LNCaP clone FGC (cell line): ENCODE measurements around the gene ARHGEF40.

Source experiments
- DNase-seq: peaks from one replicate; pipeline ENCODE4 v3.0.0-alpha.2; 2011; ENCODE audit warnings: low read depth
- H3K4me3 ChIP-seq: 2 replicates; pipeline ENCODE4 v1.5.1; 2011; ENCODE audit warnings: mild to moderate bottlenecking, low read depth, low read length, control low read depth
- TF ChIP-seq, protein P1 (sequence below): IDR thresholded peaks from 2 replicates; pipeline ENCODE4 v1.5.1; 2012; ENCODE audit warnings: mild to moderate bottlenecking; ENCODE audit not compliant: control insufficient read depth, insufficient read depth; ENCODE audit errors: extremely low read depth

ARHGEF40 gene

GRCh38 chr14:21070083-21070609 is at the start of gene ARHGEF40:
Gene ARHGEF40 (plus strand): TSS chr14:21070304. CDS start chr14:21070397, 93 bp downstream.
- H3K4me3 ChIP-seq, result peak within 1 kb of the TSS; percentile 66
- DNase-seq, result no peak
- TF ChIP-seq, protein P1, sequence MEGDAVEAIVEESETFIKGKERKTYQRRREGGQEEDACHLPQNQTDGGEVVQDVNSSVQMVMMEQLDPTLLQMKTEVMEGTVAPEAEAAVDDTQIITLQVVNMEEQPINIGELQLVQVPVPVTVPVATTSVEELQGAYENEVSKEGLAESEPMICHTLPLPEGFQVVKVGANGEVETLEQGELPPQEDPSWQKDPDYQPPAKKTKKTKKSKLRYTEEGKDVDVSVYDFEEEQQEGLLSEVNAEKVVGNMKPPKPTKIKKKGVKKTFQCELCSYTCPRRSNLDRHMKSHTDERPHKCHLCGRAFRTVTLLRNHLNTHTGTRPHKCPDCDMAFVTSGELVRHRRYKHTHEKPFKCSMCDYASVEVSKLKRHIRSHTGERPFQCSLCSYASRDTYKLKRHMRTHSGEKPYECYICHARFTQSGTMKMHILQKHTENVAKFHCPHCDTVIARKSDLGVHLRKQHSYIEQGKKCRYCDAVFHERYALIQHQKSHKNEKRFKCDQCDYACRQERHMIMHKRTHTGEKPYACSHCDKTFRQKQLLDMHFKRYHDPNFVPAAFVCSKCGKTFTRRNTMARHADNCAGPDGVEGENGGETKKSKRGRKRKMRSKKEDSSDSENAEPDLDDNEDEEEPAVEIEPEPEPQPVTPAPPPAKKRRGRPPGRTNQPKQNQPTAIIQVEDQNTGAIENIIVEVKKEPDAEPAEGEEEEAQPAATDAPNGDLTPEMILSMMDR, result no peak

- no peak for DNase-seq
- H3K4me3 ChIP-seq, result no peak overlapping the region
These were observed 49.0 kb upstream of the ARHGEF40 start for GRCh38 chr14:21020977-21021545.

GRCh38 chr14:21022686-21023085 is 47.4 kb upstream of the ARHGEF40 start:
- H3K4me3 ChIP-seq, result no peak overlapping the region
- no peak for DNase-seq
- TF ChIP-seq, protein P1, result no peak

More at GRCh38 chr14:21020977-21021545, 49.0 kb upstream of the ARHGEF40 start:
- TF ChIP-seq, protein P1, result no peak

DNA sequence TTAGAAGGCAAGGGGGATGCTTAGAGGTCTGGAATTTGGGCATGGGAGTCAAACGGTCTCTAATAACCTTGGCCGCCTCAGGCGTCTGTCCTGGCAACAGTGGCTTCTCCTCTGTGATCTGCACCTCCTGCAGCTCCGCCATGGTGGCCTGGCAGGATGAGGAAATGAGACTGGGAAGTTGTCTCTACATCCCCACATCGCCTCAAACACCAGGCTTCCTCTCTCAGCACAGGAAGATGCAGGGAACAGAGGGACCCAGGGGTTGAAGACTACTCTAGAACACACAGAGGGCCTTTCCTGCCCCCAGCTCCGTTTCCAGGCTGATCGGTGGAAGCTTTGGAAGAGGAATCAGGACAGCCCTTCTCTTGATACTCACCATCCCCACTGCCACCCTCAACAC is 46.9 kb upstream of the ARHGEF40 start:
- H3K4me3 ChIP-seq, result no peak overlapping the region
- TF ChIP-seq, protein P1, result no peak
- DNase-seq, result no peak

DNA sequence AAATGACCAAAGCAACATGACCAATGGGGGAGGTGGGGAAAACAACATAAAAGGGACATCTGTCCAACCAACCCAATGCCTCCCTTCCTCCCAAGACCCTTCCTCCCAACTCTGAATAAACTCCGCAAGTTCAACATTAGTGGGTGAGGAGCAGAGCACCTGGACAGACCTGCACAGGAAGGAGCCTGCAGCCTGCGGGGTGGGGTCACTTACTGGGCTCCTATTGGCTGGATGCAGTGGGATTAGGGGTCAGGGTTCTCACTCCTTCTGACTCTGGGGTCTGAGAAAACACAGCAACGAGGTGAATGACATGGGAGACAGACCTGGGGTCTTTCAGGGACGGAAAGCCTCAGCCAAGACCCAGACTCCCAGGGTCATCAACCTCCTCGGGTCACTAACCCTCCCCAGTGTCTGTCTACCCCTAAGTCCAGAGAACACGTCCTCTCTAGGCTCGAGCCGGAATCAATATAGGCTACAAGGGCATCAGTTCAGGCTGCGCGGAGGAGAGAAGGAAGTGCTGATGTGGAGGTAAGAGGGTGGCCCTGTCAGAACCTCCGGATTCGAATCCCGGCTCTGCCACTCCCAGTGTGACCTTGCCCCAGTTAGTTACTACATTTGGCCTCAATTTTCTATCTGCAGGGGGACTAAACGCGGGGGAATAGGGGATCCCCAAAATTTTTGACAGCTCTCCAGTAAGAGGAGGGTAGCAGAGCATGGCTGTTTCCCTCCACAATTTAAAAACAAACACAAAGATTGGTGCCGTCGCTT is 46.1 kb upstream of the ARHGEF40 start:
- TF ChIP-seq, protein P1, result no peak
- no peak for DNase-seq
- peak overlapping the region; percentile 84 for H3K4me3 ChIP-seq

GRCh38 chr14:21024585-21025370 is 45.3 kb upstream of the ARHGEF40 start, which contains the start of gene NDRG2:
Gene NDRG2 (minus strand): TSS chr14:21025061. CDS start chr14:21023315, 1,746 bp downstream.
- peak within 1 kb of the TSS; percentile 84 for H3K4me3 ChIP-seq

More at GRCh38 chr14:21024585-21025370, 45.3 kb upstream of the ARHGEF40 start, which contains the start of gene NDRG2:
- TF ChIP-seq, protein P1, result no peak
- DNase-seq, result no peak
